GM10847 (cell line): ENCODE measurements around the gene NWD2.

ENCODE experiments used
- POLR2A ChIP-seq: IDR thresholded peaks from 2 replicates; pipeline ENCODE4 v1.6.1; 2011; ENCODE audit not compliant: insufficient read length; ENCODE audit errors: extremely low read depth

The NWD2 gene

GRCh38 chr4:37359261-37359660 is 114.7 kb downstream of the NWD2 start:
- TF ChIP-seq POLR2A: no peak

- no peak for TF ChIP-seq POLR2A
These were observed 121.3 kb downstream of the NWD2 start for GRCh38 chr4:37365888-37366287.

- no peak for TF ChIP-seq POLR2A
These were observed 123.4 kb downstream of the NWD2 start for GRCh38 chr4:37367901-37368300.

- TF ChIP-seq POLR2A: no peak
These were observed 125.5 kb downstream of the NWD2 start for GRCh38 chr4:37370052-37370451.

GRCh38 chr4:37381040-37381668 is 136.6 kb downstream of the NWD2 start:
- TF ChIP-seq POLR2A: no peak

- TF ChIP-seq POLR2A: no peak
These were observed 139.2 kb downstream of the NWD2 start for GRCh38 chr4:37383579-37384229.

- no peak for TF ChIP-seq POLR2A
These were observed 140.9 kb downstream of the NWD2 start for GRCh38 chr4:37385424-37385823.

GRCh38 chr4:37388681-37389365 is 144.3 kb downstream of the NWD2 start:
- TF ChIP-seq POLR2A: no peak

- no peak for TF ChIP-seq POLR2A
These were observed 144.8 kb downstream of the NWD2 start for GRCh38 chr4:37389366-37389765.

GRCh38 chr4:37389967-37390580 is 145.5 kb downstream of the NWD2 start:
- TF ChIP-seq POLR2A: no peak

GRCh38 chr4:37392521-37393255 is 148.1 kb downstream of the NWD2 start:
- TF ChIP-seq POLR2A: no peak

GRCh38 chr4:37393321-37393720 is 148.8 kb downstream of the NWD2 start:
- TF ChIP-seq POLR2A: no peak

- no peak for TF ChIP-seq POLR2A
These were observed 149.3 kb downstream of the NWD2 start for GRCh38 chr4:37393889-37394288.

GRCh38 chr4:37397505-37397904 is 153.0 kb downstream of the NWD2 start:
- TF ChIP-seq POLR2A: no peak

GRCh38 chr4:37400241-37400881 is 155.8 kb downstream of the NWD2 start:
- no peak for TF ChIP-seq POLR2A
